ENCODE data around the gene FGF22. TPM values are rescaled to one million over a fixed set of nuclear protein-coding genes. Genes with fewer than 3 reads are reported as not detected.
"Not testable (repeated sequence)": the region's sequence is repeated elsewhere in the genome, so short reads cannot be mapped to it uniquely, and the experiment has no call there.

The FGF22 gene
- total RNA-seq, 1 donor from 2014 or later, result 0.24 TPM

DNA sequence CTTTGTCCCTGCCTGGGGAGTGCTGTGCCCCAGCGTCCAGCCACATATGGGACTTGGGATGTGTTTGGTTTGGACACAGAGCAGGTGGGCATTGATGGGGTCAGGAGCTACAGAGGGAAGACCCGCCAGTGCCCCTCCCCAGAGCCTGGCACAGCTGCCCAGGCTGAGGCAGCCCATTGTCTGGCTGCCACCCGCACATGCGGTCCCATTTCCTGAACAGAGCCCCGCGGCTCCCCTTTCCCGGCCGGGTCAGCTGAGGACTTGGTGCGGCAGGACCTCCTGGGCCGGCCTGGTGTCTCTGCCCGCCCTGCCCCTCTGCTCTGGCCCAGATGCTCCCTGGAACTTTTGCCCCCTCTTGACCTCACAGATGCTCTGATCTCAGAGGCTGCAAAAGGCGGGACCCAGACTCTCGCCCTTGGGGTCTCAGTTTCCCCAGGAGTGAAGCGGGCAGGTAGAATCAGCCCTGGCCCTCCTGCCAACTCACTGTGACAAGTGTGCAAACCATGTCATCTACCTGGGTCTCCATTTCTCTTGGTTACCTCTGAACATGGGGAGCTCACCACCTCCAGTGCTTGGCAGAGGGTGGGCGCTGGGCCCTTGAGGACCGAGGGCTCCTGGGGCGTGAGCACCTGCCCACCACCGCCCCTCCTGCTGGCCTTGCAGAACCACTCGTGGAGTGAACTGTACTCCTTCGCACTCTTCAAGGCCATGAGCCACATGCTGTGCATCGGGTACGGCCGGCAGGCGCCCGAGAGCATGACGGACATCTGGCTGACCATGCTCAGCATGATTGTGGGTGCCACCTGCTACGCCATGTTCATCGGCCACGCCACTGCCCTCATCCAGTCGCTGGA lies 32.2 kb upstream of the FGF22 start:
- DNase-seq (ENCODE audit: low spot score), result no peak

DNA sequence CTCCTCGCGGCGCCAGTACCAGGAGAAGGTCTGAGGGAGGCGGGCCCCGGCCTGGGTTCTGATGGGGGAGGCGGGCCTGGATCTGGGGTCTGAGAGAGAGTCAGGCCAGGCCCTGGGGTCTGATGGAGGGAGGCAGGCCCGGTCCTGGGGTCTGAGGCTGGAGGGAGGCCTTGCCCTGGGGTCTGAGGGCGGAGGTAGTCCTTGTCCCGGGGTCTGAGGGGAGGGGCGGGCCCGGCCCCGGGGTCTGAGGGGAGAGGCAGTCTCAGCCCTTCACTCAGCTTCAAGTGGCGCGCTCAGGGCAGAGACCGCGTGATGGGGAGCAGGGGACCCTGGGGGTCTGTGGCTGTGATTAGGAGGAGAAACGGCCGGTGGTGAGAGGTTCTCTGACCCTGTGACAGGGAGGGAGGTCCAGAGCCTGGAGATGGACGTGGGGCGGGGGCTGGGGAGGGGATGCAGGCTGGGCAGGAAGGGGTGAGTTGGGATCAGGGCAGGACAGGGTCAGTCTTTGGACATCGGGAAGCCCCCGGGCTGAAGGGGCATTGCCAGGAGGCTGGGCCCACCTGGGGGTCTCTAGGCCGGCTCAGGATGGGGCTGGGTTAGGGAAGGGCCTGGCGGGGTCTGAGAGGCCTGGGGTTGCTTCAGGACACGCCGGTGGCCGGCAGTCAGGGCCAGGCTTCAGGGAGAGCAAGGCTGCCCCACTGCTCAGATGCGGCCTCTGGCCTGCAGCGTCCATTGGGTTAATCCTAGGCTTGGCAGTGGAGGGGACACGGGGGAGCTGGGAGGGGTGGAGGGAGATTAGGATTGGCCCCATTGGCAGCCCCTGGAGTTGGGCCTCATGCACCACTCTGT lies 31.3 kb upstream of the FGF22 start:
- DNase-seq (ENCODE audit: low spot score), result no peak

DNA sequence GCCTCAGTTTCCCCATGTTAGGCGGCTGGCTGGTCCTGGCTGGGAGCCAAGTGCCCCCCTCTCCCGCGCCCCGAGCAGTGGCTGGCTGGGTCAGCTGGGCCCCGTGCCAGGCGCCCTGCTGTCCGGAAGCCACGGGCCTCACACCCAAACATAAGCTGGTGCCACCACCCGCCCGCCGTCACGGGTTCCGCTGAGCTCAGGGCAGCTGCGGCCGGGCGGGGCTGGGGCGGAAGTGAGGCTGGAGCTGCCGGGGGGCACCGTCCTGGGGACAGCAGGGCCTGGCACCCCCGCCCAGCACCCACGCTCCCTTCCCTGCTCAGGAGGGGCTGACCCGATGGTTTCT lies 30.7 kb upstream of the FGF22 start:
- no peak for DNase-seq (ENCODE audit: low spot score)

DNA sequence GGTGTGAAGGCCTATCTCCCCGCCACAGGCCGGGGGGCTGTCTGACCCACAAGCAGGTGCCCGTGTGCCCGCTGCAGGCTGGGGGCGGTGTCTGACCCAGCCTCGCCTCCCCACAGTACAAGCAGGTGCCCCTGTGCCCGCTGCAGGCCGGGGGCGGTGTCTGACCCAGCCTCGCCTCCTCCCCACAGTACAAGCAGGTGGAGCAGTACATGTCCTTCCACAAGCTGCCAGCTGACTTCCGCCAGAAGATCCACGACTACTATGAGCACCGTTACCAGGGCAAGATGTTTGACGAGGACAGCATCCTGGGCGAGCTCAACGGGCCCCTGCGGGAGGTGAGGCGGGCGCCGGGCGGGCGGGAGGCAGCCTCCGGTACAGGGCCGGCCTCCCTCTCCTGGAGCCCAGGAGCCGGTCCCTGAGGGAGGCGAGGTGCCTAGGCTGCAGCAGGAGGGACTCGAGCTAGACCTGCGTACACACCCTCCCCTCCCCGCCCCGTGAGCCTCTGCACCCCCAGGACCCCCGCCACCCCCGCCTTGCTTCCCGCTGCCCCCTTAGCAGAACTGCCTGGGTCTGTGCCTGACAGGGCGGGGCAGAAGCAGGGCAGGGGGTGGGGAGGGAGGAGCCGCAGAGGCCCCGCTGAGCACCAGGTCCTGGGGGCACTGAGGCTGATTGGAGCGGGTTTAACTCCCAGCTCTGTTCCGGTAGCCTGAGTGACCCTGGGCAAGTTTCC lies 29.4 kb upstream of the FGF22 start:
- DNase-seq (ENCODE audit: low spot score), result no peak

DNA sequence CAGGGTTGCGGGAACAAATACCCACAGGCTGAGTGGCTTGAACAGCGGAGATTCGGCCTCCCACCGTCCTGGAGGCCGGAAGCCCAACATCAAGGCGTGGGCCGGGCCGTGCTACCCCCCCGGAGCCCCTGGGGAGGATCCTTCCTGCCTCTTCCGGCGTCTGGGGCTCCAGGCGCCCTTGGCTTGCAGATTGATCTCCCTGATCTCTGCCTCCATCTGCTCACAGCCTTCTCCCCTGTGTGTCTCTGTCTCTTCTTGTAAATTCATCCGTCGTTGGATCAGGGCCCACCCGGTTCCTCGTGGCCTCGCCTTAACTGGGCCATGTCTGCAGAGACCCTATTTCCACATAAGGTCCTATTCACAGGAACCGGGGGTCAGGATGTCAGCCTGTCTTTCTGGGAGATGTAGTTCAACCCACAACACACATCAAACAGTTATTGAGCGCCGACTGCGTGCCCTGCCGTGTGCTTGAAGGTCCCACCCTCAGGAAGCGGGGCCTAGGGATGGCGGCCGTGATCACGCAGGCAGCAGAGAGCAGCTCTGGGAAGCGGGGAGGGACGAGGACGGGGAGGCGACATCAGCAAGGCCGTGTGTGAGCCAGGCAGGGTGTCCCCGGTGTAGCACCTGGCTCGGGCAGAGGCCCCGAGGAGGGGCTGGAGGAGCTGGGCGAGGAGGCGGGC lies 28.7 kb upstream of the FGF22 start:
- DNase-seq (ENCODE audit: low spot score), result peak; percentile 67

DNA sequence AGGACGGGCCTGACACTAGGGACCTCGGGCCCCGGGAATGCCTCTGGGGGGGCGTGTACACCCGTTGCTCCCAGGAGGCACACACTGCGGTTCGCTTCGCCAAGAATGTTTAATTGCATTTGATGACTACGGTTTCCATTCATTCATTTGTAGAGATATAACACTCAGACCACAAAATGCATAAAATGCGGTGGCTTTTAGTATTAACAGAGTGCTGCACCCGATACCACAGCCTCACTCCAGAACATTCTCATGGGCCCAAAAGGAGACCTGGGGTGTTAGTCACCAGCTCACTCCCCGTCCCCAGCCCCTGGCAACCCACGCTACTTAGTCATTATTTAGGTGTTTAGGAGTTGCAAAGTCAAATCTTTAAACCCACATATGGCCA lies 28.2 kb upstream of the FGF22 start:
- DNase-seq (ENCODE audit: low spot score), result no peak

DNA sequence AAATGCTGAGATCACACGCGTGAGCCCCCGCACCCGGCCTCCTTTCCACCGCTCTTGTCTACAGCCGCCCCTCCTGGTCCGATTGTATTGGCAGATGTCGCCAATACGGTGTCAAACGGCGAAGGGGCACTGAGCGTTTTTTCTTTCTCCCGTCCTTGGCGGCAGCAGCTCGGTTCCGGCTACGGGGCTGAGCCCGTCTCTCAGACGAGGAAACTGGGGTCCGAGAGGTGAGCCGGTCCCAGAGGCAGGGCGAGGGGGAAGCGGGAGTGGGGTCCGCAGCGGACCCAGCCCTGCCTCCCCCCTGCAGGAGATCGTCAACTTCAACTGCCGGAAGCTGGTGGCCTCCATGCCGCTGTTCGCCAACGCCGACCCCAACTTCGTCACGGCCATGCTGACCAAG lies 26.7 kb upstream of the FGF22 start:
- no peak for DNase-seq (ENCODE audit: low spot score)

DNA sequence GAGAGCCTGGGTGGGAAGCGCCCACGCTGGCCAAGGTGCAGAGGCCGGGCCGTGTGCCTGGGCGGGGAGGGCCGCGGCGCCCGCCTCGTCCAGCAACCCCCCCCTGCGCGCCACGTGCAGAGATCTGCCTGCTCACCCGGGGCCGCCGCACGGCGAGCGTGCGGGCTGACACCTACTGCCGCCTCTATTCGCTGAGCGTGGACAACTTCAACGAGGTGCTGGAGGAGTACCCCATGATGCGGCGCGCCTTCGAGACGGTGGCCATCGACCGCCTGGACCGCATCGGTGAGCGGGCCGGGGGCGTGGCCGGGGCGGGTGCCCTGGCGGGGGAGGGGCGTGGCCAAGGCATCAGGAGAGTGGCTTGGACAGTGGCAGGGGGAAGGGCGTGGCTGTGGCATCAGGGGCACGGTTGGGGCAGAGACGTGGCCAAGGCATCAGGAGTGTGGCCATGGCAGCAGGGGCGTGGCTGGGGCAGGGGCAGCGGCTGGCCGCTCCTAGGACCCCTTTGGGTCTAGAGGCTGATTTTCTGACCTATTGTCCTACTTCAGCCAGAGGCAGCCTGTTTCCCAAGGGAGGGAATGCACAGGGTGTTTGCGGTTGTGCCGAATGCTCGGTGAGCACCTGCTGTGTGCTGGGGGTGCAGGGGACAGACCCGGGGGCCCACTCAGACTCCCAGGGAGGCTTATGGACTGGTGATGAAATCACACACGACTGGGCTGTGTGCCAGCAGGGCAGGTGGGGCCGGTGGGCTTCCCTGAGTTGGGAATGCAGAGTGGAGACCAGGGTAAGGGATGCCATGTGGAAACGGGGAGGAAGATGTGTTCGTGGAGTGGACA lies 25.7 kb upstream of the FGF22 start:
- DNase-seq (ENCODE audit: low spot score), result no peak

DNA sequence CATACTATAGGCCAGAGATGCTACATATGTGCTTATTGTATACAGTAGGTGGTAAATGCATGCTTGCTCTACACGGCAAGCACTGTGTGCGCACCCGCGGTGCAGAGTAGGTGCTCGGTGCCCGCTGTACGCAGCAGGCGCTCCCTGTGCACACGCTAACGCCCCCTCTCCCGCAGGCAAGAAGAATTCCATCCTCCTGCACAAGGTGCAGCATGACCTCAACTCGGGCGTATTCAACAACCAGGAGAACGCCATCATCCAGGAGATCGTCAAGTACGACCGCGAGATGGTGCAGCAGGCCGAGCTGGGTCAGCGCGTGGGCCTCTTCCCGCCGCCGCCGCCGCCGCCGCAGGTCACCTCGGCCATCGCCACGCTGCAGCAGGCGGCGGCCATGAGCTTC lies 24.1 kb upstream of the FGF22 start:
- no peak for DNase-seq (ENCODE audit: low spot score)

DNA sequence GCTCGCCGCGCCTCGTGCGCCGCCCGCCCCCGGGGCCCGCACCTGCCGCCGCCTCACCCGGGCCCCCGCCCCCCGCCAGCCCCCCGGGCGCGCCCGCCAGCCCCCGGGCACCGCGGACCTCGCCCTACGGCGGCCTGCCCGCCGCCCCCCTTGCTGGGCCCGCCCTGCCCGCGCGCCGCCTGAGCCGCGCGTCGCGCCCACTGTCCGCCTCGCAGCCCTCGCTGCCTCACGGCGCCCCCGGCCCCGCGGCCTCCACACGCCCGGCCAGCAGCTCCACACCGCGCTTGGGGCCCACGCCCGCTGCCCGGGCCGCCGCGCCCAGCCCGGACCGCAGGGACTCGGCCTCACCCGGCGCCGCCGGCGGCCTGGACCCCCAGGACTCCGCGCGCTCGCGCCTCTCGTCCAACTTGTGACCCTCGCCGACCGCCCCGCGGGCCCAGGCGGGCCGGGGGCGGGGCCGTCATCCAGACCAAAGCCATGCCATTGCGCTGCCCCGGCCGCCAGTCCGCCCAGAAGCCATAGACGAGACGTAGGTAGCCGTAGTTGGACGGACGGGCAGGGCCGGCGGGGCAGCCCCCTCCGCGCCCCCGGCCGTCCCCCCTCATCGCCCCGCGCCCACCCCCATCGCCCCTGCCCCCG lies 23.5 kb upstream of the FGF22 start:
- DNase-seq (ENCODE audit: low spot score), result no peak

DNA sequence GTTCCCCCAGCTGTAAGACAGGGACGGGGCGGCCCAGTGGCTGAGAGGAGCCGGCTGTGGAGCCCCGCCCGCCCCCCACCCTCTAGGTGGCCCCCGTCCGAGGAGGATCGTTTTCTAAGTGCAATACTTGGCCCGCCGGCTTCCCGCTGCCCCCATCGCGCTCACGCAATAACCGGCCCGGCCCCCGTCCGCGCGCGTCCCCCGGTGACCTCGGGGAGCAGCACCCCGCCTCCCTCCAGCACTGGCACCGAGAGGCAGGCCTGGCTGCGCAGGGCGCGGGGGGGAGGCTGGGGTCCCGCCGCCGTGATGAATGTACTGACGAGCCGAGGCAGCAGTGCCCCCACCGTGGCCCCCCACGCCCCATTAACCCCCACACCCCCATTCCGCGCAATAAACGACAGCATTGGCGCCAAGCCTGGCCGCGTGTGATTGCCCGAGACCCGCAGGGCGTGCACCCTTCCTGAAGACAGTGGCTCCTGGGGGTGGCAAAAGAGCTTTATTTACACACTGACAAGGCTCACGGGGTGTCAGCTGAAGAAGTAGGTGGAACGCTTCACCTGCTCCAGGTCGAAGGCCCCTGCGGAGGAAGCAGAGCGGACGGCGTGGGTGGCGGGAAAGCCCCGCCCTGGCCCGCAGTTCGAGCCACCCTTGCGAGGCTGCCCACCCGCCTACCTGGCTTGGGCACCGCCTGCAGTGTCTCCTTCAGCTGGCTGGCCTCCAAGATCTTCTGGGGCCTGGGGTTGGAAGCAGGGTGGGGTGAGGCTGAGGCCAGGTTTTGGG lies 22.7 kb upstream of the FGF22 start:
- no peak for DNase-seq (ENCODE audit: low spot score)

DNA sequence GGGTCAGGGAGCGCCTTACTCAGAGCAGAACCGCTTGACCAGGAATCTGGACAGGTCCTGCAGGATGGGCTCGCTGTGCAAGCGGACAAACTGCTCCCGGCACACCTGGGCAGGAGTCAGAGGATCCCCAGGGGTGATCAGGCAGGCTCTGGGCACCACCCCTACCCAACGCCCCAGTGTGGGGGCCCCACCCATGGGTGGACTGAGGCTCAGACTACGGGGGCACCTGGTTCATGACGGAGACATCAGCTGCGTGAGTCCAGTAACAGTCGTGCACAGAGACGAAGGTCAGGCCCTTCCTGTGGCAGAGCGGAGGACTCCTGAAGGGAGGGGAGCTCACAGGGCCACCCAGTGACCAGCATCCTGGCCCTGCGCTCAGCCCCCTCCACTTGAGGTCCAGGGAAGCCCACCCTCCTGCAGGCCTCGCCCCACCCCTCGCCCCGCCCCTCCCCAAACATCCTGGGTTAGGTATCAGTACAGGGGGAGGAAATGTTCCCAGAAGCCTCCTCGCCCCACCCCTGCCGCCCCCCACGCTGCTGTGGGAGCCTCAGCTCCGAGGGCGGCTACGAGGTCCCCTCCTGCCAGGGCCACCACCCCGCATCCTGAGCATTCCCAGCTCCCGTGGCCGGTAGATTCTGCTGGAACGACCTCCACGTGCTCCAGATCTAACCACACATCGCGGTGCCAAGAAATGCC lies 22.0 kb upstream of the FGF22 start:
- DNase-seq (ENCODE audit: low spot score), result no peak

DNA sequence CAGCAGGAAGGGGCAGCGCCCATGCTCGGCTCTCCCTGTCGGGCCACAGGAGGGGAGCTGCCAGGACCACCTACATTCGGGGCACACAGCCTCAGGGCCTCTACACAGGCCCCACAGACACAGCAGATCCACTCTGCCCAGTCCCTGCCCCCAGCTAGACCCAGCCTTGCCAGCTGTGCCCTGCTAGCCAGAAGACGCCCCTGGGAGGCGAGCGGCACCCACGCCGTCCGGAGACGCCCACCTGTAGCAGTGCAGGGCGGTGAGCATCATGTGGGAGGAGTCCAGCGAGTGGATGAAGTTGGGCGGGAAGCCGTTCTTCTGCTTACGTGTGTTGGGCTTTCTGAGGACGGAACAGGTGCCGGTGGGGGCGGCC lies 21.4 kb upstream of the FGF22 start:
- no peak for DNase-seq (ENCODE audit: low spot score)

DNA sequence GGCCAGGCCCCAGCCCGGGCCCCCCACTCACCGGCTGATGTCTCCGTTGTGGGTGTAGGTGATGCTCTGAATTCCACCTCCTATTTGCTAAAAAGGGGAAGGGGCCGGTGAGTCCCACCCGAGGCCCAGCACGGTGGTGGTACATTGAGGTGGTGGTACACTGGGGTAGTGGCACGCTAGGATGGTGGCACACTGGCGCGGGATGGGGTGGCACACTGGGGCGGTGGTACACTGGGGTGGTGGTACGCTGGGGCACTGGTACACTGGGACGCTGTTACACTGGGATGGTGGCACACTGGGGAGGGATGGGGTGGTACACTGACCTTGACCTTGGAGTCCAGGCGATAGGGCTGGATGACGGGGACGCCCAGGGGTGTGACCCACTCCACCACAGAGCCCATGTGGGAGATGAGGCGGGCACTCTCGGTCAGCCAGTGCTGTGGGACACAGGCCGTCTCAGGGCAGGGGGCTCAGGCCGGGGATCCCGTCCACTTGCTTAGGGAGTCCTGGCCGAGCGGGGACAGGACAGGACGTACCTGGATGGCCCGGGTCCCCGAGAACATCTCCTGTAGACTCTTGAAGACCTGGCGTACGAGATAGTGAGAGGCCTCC lies 20.9 kb upstream of the FGF22 start:
- DNase-seq (ENCODE audit: low spot score), result no peak

DNA sequence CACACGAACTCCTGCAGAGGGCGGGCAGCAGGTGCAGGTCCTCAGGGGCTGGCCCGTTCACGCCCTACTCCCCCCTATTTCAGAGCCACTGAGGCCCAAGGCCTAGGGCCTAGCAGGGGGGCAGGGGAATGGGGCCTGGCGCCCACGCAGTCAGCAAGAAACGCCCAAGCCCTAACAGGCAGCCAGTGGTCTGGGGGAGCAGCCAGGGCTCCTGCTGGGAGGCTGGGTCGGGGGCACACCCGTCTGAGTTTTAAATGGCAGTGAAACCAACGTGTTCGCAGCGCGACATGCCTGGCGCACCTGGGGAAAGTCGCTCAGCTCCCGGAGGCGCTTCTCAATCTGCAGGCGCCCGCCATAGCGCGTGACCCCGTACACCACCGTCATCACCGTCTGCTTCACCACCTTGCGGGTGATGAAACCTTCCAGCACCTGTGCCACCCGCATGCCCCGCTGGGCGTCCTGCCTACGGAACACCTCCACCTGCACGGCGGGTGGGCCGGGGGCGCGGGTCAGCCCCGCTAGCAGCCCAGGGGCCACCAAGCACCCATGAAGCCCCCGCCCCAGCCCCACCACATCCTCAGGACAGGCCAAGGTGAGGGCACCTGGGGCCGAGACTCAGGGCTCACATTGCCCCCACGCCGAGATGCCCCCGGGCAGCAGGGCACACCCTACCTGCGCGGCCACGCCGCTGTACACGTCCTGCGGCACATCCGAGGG lies 20.2 kb upstream of the FGF22 start:
- no peak for DNase-seq (ENCODE audit: low spot score)

DNA sequence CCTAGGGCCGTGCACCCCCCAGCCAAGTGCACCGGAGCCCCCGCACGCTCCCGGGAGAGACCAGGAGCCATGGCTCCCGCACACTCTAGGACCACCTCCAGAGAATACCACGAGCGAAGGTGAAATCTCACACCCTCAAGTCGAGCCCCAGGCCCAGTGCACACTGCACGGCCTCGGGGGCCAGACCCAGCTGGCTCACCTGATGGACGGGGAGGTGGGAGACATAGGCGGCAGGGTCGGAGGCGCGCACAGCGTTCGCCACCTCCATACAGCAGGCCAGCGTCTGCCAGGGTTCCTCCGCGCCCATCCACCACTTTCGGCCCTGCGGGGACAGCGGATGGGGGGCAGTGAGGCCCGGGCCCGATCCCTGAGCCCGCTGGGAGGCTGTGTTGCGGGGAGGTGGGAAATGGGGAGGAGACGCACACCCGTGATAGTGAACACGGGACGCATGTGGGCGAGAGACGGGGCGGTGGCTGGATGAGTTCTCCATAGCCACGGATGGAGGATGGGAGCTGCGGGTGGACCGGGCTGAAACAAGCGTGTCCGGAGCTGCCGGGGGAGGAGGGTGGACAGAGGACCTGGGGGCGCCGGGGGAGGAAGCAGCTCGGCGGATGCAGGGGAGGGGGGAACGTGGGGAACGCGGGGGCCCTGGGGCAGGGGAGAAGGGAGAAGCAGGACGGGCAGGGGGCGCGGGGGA lies 19.4 kb upstream of the FGF22 start:
- no peak for DNase-seq (ENCODE audit: low spot score)

DNA sequence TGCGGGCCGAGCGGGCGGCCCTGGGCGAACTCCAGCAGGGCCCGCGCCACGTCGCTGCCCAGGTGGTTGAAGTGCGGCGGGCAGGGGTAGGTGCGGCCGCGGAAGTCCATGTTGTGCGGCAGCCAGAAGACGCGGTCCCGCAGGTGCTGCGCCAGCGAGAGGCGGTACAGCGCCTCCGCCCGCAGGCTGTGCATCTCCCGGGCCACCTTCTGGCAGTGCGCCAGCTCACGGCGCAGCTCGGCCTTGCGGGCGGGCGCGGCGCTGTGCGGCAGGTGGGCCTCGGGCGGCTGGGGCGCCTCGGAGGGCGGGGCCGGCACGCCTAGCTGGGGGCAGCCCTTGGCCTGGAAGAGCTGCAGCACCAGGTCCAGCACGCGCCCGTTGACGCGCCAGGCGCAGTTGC lies 18.5 kb upstream of the FGF22 start:
- DNase-seq (ENCODE audit: low spot score), result not testable (repeated sequence)
